MM.1S (cell line): Measurements from ENCODE around the gene SLC25A4.

Experiments
- CTCF ChIP-seq: fragments of 300-600 bp; sonication (generic); IDR thresholded peaks from 2 replicates; pipeline ENCODE4 v1.5.1; 2016; ENCODE audit warnings: antibody characterized with exemption, low read length, mixed read lengths
- EZH2 ChIP-seq: fragments of 300-600 bp; sonication (generic); optimal IDR thresholded peaks from 2 replicates; pipeline ENCODE3; 2017; ENCODE audit warnings: low read depth, mild to moderate bottlenecking, antibody characterized with exemption, low read length, mixed read lengths
- EZH2phosphoT487 ChIP-seq: fragments of 300-600 bp; sonication (generic); IDR thresholded peaks from 2 replicates; pipeline ENCODE4 v1.6.1; 2018; ENCODE audit warnings: antibody characterized with exemption, low read length

GRCh38 chr4:185141777-185142176 is 1.3 kb upstream of the SLC25A4 start:
- TF ChIP-seq CTCF (no peak), EZH2 (no peak), EZH2phosphoT487 (no peak)
